Measurements from ENCODE around the gene ACER3.
"Not testable (repeated sequence)": the region's sequence is repeated elsewhere in the genome, so short reads cannot be mapped to it uniquely, and the experiment has no call there.

The ACER3 gene

GRCh38 chr11:76919467-76919866 lies 58.7 kb downstream of the ACER3 start:
- no peak for DNase-seq (ENCODE audit: extremely low read depth in 1 of 2, low read depth in 1 of 2)

- DNase-seq (ENCODE audit: extremely low read depth in 1 of 2, low read depth in 1 of 2) = peak in 1 of 2 donors; percentile 42
Observed at GRCh38 chr11:76919887-76920746, 59.4 kb downstream of the ACER3 start.

- no peak for DNase-seq (ENCODE audit: extremely low read depth in 1 of 2, low read depth in 1 of 2)
Observed at GRCh38 chr11:76927160-76927559, 66.4 kb downstream of the ACER3 start.

GRCh38 chr11:76935042-76935441 lies 74.3 kb downstream of the ACER3 start:
- no peak for DNase-seq (ENCODE audit: extremely low read depth in 1 of 2, low read depth in 1 of 2)

- DNase-seq (ENCODE audit: extremely low read depth in 1 of 2, low read depth in 1 of 2) = no peak
Observed at GRCh38 chr11:76939219-76939631, 78.5 kb downstream of the ACER3 start.

- no peak for DNase-seq (ENCODE audit: extremely low read depth in 1 of 2, low read depth in 1 of 2)
Observed at GRCh38 chr11:76944225-76944624, 83.5 kb downstream of the ACER3 start.

GRCh38 chr11:76946223-76946622 lies 85.5 kb downstream of the ACER3 start:
- DNase-seq (ENCODE audit: extremely low read depth in 1 of 2, low read depth in 1 of 2) = no peak

GRCh38 chr11:76947190-76947589 lies 86.5 kb downstream of the ACER3 start:
- DNase-seq (ENCODE audit: extremely low read depth in 1 of 2, low read depth in 1 of 2) = no peak

GRCh38 chr11:76947800-76948199 lies 87.1 kb downstream of the ACER3 start:
- no peak for DNase-seq (ENCODE audit: extremely low read depth in 1 of 2, low read depth in 1 of 2)

- DNase-seq (ENCODE audit: extremely low read depth in 1 of 2, low read depth in 1 of 2) = no peak
Observed at GRCh38 chr11:76955459-76956114, 94.9 kb downstream of the ACER3 start.

GRCh38 chr11:76962583-76963416 lies 102.1 kb downstream of the ACER3 start:
- DNase-seq (ENCODE audit: extremely low read depth in 1 of 2, low read depth in 1 of 2) = no peak

- not testable (repeated sequence) for DNase-seq (ENCODE audit: extremely low read depth in 1 of 2, low read depth in 1 of 2)
Observed at GRCh38 chr11:76963417-76964168, 102.9 kb downstream of the ACER3 start.

GRCh38 chr11:76972051-76972450 lies 111.3 kb downstream of the ACER3 start:
- DNase-seq (ENCODE audit: extremely low read depth in 1 of 2, low read depth in 1 of 2) = no peak

- DNase-seq (ENCODE audit: extremely low read depth in 1 of 2, low read depth in 1 of 2) = no peak
Observed at GRCh38 chr11:76974179-76974891, 113.6 kb downstream of the ACER3 start.

GRCh38 chr11:76975513-76975912 lies 114.8 kb downstream of the ACER3 start:
- no peak for DNase-seq (ENCODE audit: extremely low read depth in 1 of 2, low read depth in 1 of 2)

- no peak for DNase-seq (ENCODE audit: extremely low read depth in 1 of 2, low read depth in 1 of 2)
Observed at GRCh38 chr11:76977791-76978190, 117.1 kb downstream of the ACER3 start.

GRCh38 chr11:76978239-76978638 lies 117.5 kb downstream of the ACER3 start:
- DNase-seq (ENCODE audit: extremely low read depth in 1 of 2, low read depth in 1 of 2) = no peak

- DNase-seq (ENCODE audit: extremely low read depth in 1 of 2, low read depth in 1 of 2) = no peak
Observed at GRCh38 chr11:76978818-76979217, 118.1 kb downstream of the ACER3 start.

- no peak for DNase-seq (ENCODE audit: extremely low read depth in 1 of 2, low read depth in 1 of 2)
Observed at GRCh38 chr11:76980196-76980595, 119.5 kb downstream of the ACER3 start.

- no peak for DNase-seq (ENCODE audit: extremely low read depth in 1 of 2, low read depth in 1 of 2)
Observed at GRCh38 chr11:76984743-76985142, 124.0 kb downstream of the ACER3 start.
